Activated T-cell treated with anti-CD3 and anti-CD28 coated beads, Interleukin-2, amount 50 U/mL, for 4 hours (primary cell): ENCODE data around the gene KRTAP25-1. TPM values are rescaled to one million over a fixed set of nuclear protein-coding genes. Genes with fewer than 3 reads are reported as not detected.

Source experiments
- ATAC-seq, 2 donors: fragments of 200-7000 bp; cut with Tn5 transposase; one replicate each; pipeline ENCODE4 v1.10.0; 2021
- DNase-seq: peaks from one replicate; pipeline ENCODE4 v3.0.0-alpha.2; 2020
- H3K27me3 Mint-ChIP-seq: one replicate; pipeline ENCODE4 v1.8.0; 2021; ENCODE audit warnings: low read depth, mixed read lengths
- H3K36me3 Mint-ChIP-seq: one replicate; pipeline ENCODE4 v1.8.0; 2022; ENCODE audit warnings: mixed read lengths; ENCODE audit not compliant: insufficient read depth
- H3K4me1 Mint-ChIP-seq: one replicate; pipeline ENCODE4 v1.8.0; 2021; ENCODE audit warnings: low read depth, mixed read lengths
- H3K4me3 Mint-ChIP-seq: one replicate; pipeline ENCODE4 v1.8.0; 2021; ENCODE audit warnings: mild to moderate bottlenecking, moderate library complexity, mixed read lengths
- H3K9me3 Mint-ChIP-seq: one replicate; pipeline ENCODE4 v1.8.0; 2021; ENCODE audit warnings: mixed read lengths
- total RNA-seq, 3 donors: library from RNA; stranded (reverse); gene quantifications; one replicate each; pipeline ENCODE4 v1.2.1, GENCODE V29; 2021

Gene KRTAP25-1
- total RNA-seq, 3 donors from 2014 or later, result not detected

- ATAC-seq (no peak), DNase-seq (no peak)
- no peaks in the 10 kb centered on the region for H3K36me3 Mint-ChIP-seq
- peaks cover 3% of the 10 kb centered on the region for H3K27me3 Mint-ChIP-seq
- H3K4me3 Mint-ChIP-seq, result no peak overlapping the region
- no peaks in the 10 kb centered on the region for H3K9me3 Mint-ChIP-seq
- H3K4me1 Mint-ChIP-seq, result no peaks in the 10 kb centered on the region
Measured at GRCh38 chr21:30271156-30271555, 18.2 kb downstream of the KRTAP25-1 start.

GRCh38 chr21:30269803-30270530 lies 19.3 kb downstream of the KRTAP25-1 start:
- ATAC-seq (no peak), DNase-seq (no peak)
- Mint-ChIP-seq H3K4me1 (no peaks in the 10 kb centered on the region), H3K4me3 (no peak overlapping the region), H3K9me3 (no peaks in the 10 kb centered on the region), H3K27me3 (peaks cover 3% of the 10 kb centered on the region), H3K36me3 (no peaks in the 10 kb centered on the region)

- no peaks in the 10 kb centered on the region for H3K4me1 Mint-ChIP-seq
- H3K9me3 Mint-ChIP-seq, result no peaks in the 10 kb centered on the region
- DNase-seq (no peak), ATAC-seq (no peak)
- no peak overlapping the region for H3K4me3 Mint-ChIP-seq
- H3K36me3 Mint-ChIP-seq, result no peaks in the 10 kb centered on the region
- H3K27me3 Mint-ChIP-seq, result peaks cover 3% of the 10 kb centered on the region
Measured at GRCh38 chr21:30268608-30269197, 20.6 kb downstream of the KRTAP25-1 start.

- ATAC-seq (no peak), DNase-seq (no peak)
- H3K36me3 Mint-ChIP-seq, result no peaks in the 10 kb centered on the region
- H3K4me1 Mint-ChIP-seq, result no peaks in the 10 kb centered on the region
- no peaks in the 10 kb centered on the region for H3K27me3 Mint-ChIP-seq
- peaks cover 11% of the 10 kb centered on the region for H3K9me3 Mint-ChIP-seq
- no peak overlapping the region for H3K4me3 Mint-ChIP-seq
Measured at GRCh38 chr21:30257773-30258172, 31.5 kb downstream of the KRTAP25-1 start.

GRCh38 chr21:30256100-30256499 lies 33.2 kb downstream of the KRTAP25-1 start:
- ATAC-seq (no peak), DNase-seq (no peak)
- Mint-ChIP-seq H3K4me1 (no peaks in the 10 kb centered on the region), H3K4me3 (no peak overlapping the region), H3K36me3 (no peaks in the 10 kb centered on the region), H3K27me3 (no peaks in the 10 kb centered on the region), H3K9me3 (peaks cover 11% of the 10 kb centered on the region)

GRCh38 chr21:30255679-30256078 lies 33.6 kb downstream of the KRTAP25-1 start:
- H3K4me1 Mint-ChIP-seq, result no peaks in the 10 kb centered on the region
- H3K27me3 Mint-ChIP-seq, result no peaks in the 10 kb centered on the region
- DNase-seq (no peak), ATAC-seq (no peak)
- H3K9me3 Mint-ChIP-seq, result peaks cover 11% of the 10 kb centered on the region
- no peaks in the 10 kb centered on the region for H3K36me3 Mint-ChIP-seq
- H3K4me3 Mint-ChIP-seq, result no peak overlapping the region

- Mint-ChIP-seq H3K27me3 (no peaks in the 10 kb centered on the region), H3K36me3 (no peaks in the 10 kb centered on the region), H3K4me1 (no peaks in the 10 kb centered on the region), H3K9me3 (peaks cover 12% of the 10 kb centered on the region), H3K4me3 (no peak overlapping the region)
- no peak for ATAC-seq
- no peak for DNase-seq
Measured at GRCh38 chr21:30251781-30252180, 37.5 kb downstream of the KRTAP25-1 start.

- Mint-ChIP-seq H3K4me1 (no peaks in the 10 kb centered on the region), H3K27me3 (no peaks in the 10 kb centered on the region), H3K9me3 (peaks cover 12% of the 10 kb centered on the region), H3K4me3 (no peak overlapping the region), H3K36me3 (no peaks in the 10 kb centered on the region)
- ATAC-seq (no peak), DNase-seq (no peak)
Measured at GRCh38 chr21:30249936-30250335, 39.4 kb downstream of the KRTAP25-1 start.

GRCh38 chr21:30248844-30249243 lies 40.5 kb downstream of the KRTAP25-1 start:
- Mint-ChIP-seq H3K36me3 (no peaks in the 10 kb centered on the region), H3K9me3 (peaks cover 12% of the 10 kb centered on the region), H3K4me3 (no peak overlapping the region), H3K27me3 (no peaks in the 10 kb centered on the region), H3K4me1 (no peaks in the 10 kb centered on the region)
- DNase-seq (no peak), ATAC-seq (no peak)

- DNase-seq, result no peak
- H3K4me3 Mint-ChIP-seq, result no peak overlapping the region
- no peaks in the 10 kb centered on the region for H3K4me1 Mint-ChIP-seq
- ATAC-seq, result no peak
- peaks cover 2% of the 10 kb centered on the region for H3K9me3 Mint-ChIP-seq
- H3K36me3 Mint-ChIP-seq, result no peaks in the 10 kb centered on the region
- H3K27me3 Mint-ChIP-seq, result no peaks in the 10 kb centered on the region
Measured at GRCh38 chr21:30245061-30245460, 44.3 kb downstream of the KRTAP25-1 start.

- Mint-ChIP-seq H3K4me3 (no peak overlapping the region), H3K36me3 (no peaks in the 10 kb centered on the region), H3K9me3 (no peaks in the 10 kb centered on the region), H3K4me1 (no peaks in the 10 kb centered on the region), H3K27me3 (no peaks in the 10 kb centered on the region)
- DNase-seq (no peak), ATAC-seq (no peak)
Measured at GRCh38 chr21:30243691-30244090, 45.6 kb downstream of the KRTAP25-1 start.

- no peak for ATAC-seq
Measured at GRCh38 chr21:30240661-30241060, 48.7 kb downstream of the KRTAP25-1 start.

More at GRCh38 chr21:30240661-30241060, 48.7 kb downstream of the KRTAP25-1 start:
- Mint-ChIP-seq H3K36me3 (no peaks in the 10 kb centered on the region), H3K4me3 (no peak overlapping the region), H3K9me3 (no peaks in the 10 kb centered on the region), H3K27me3 (no peaks in the 10 kb centered on the region), H3K4me1 (no peaks in the 10 kb centered on the region)
- DNase-seq, result no peak

Other genes starting within 250 kb of the KRTAP25-1 start
- not detected for gene CLDN17, start 122.7 kb downstream of the KRTAP25-1 start, total RNA-seq
- not detected for gene CLDN8, start 73.4 kb downstream of the KRTAP25-1 start, total RNA-seq
- gene KRTAP24-1, start 6.6 kb downstream of the KRTAP25-1 start, total RNA-seq, result not detected
- gene KRTAP26-1, start 30.8 kb upstream of the KRTAP25-1 start, total RNA-seq, result not detected
- gene KRTAP27-1, start 48.2 kb upstream of the KRTAP25-1 start, total RNA-seq, result not detected
- gene KRTAP23-1, start 59.1 kb upstream of the KRTAP25-1 start, total RNA-seq, result not detected
- not detected for gene KRTAP13-2, start 82.8 kb upstream of the KRTAP25-1 start, total RNA-seq
- not detected for gene KRTAP13-1, start 106.5 kb upstream of the KRTAP25-1 start, total RNA-seq
- gene KRTAP13-3, start 136.4 kb upstream of the KRTAP25-1 start, total RNA-seq, result not detected
- not detected for gene KRTAP13-4, start 140.7 kb upstream of the KRTAP25-1 start, total RNA-seq
- gene KRTAP15-1, start 150.8 kb upstream of the KRTAP25-1 start, total RNA-seq, result not detected
- gene KRTAP19-1, start 190.9 kb upstream of the KRTAP25-1 start, total RNA-seq, result not detected
- not detected for gene KRTAP19-2, start 197.9 kb upstream of the KRTAP25-1 start, total RNA-seq
- not detected for gene KRTAP19-3, start 202.5 kb upstream of the KRTAP25-1 start, total RNA-seq
- not detected for gene KRTAP19-4, start 207.7 kb upstream of the KRTAP25-1 start, total RNA-seq
- not detected for gene KRTAP19-5, start 212.6 kb upstream of the KRTAP25-1 start, total RNA-seq